Measurements from ENCODE around the gene DUS2.

The DUS2 gene

DNA sequence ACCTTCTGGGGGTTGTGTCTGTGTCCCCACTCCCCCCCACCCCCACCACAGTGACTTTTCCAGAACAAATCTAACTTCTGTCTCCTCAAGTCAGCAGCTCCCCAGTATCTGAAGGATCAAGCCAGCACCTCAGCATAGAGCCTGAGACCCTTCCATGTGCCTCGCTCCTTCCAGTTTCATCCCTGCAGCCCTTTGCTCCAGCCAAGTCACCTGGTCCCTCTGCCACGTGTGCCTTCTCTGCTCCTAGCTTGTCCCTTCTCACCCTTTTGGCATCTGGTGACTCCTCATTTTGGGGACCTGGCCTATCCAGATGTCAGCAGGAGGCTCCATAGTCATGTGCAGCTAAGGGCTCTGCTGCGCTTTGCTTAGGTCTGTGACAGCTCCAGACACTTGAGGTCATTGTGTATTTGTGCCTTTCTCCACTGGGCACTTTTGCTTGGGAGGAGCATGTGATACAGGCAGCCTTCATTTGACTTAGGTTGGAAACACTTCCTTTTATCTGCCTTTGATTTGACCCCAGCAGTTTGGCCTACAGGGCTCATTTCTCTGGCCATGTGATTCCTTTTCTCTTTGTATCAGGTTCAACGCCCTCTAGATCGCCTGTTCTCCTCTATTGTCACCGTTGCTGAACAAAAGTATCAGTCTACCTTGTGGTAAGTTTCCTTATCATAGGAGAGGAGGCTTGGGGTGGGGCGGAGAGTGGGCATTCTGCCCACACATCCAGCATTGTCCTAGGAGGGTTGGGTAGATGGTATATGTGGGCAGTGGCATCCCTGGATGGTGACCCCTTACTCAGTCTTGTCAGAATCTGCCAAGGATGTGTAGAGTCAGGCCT is 55.0 kb downstream of the DUS2 start:
- no peak for DNase-seq (ENCODE audit: low read depth)

DNA sequence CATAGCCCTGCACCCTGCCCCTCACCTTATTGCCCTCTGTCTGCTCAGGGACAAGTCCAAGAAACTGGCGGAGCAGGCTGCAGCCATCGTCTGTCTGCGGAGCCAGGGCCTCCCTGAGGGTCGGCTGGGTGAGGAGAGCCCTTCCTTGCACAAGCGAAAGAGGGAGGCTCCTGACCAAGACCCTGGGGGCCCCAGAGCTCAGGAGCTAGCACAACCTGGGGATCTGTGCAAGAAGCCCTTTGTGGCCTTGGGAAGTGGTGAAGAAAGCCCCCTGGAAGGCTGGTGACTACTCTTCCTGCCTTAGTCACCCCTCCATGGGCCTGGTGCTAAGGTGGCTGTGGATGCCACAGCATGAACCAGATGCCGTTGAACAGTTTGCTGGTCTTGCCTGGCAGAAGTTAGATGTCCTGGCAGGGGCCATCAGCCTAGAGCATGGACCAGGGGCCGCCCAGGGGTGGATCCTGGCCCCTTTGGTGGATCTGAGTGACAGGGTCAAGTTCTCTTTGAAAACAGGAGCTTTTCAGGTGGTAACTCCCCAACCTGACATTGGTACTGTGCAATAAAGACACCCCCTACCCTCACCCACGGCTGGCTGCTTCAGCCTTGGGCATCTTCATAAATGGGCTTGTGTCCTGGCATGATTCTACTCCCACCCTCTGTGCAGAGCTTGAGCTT is 55.8 kb downstream of the DUS2 start:
- DNase-seq (ENCODE audit: low read depth), result no peak

DNA sequence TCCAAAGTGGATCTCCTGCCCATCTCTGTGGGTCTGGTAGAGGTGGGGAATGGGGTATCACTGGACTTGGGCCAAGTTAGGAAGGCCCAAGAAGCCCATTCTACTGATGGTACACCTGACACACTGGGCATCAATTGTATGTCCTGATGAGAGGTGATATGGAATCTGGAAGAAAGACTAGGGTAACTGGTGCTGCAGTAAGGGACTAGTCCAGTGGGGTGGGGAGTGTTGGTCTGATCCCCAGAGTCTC is 56.2 kb downstream of the DUS2 start:
- DNase-seq (ENCODE audit: low read depth), result no peak

DNA sequence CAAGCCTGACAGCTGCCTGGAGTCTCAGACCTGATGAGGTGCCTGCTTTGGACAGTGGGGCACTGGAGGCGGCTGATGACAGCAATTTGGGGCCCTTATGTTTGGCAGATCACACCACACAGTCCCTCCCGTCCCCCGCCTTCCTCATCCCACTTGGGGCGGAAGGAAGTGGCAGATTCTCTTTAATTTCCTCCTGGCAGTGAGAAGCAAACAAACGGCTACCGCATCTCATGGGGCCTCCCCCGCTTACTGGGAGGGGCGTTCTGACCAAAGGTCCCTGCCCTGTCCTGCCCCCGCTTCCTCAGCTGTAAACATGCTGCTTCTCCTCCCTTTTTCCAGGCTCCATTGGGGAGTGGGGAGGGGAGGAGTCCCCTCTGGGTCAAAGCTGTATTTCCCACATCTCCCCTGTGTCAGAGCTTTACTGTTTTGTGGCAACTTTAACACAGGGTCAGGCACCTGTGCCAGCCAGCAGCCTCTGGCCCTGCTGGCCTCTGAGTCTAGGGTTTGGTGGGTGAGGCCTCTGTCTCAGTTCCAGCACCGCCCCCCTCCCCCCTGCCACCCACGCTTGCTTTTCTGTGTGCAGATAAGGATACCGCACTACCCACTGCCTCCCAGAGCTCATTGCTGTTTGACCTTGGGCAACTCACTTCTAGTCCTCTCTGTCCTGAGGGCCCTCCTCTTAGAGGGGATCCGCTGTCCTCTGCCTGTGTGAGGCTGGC is 56.7 kb downstream of the DUS2 start:
- peak; percentile 59 for DNase-seq (ENCODE audit: low read depth)

DNA sequence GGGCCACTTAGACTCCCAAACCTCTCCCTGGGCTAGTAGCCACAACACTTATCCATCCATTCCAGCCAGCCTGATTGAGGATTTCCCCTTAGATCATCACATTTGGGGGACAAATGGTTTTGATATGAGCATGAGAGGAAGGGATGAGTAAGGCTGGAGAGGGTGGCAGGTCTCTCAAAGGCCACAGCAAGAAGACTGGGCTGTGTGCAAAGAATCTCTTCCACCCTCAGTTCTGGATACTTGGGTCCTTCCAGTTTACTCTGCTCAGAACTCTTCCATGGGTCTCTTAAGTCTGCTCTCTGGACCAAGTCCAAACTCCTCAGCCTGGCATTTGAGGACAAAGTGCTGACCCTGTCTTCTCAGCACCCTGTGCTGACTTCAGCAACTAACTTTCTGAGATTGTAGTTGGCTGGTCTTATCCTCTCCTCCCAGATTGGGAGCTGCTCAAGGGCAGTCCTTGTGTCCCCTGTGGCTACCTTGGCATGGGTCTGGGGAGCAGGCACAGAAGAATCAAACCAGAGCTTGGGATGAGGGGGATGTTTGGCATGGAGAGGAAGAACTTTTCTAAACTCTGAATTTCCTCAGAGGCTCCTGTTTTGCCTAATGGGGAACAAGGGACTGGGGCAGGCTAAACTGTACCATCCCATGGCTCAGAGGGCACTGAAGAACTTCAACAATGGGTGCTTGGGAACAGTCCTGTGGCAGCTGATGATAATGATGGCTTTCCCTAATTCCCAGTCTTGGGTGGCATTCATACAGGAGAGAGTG is 59.0 kb downstream of the DUS2 start:
- no peak for DNase-seq (ENCODE audit: low read depth)

DNA sequence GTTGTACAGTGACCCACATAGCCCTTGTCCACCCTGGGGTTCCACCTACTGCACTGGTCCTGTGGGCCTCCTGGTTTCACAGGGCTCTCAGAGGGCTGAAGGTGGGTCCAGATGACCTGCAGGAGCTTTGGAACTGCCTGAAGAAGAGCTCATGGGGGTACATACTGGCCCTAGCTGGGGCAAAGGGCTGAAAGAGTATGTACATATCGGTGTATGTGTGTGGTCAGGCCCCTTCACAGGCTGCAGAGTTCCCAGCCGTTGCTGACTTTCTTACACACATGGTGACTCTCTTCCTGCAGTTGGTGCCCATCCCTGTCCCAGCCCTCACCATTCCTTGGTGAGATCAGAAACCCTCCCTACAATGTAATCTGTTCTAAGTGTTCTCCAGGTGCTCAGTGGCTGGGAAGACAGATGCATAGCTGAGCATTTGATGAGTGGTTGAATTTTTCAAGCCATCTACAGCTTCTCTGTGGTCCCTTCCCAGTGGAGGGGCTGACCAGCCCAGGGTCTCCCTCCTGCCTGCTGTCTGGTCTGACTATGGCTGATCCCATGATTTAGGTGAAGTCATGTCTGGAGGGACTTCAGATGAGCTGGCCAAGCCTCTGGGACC is 59.6 kb downstream of the DUS2 start:
- DNase-seq (ENCODE audit: low read depth), result no peak

DNA sequence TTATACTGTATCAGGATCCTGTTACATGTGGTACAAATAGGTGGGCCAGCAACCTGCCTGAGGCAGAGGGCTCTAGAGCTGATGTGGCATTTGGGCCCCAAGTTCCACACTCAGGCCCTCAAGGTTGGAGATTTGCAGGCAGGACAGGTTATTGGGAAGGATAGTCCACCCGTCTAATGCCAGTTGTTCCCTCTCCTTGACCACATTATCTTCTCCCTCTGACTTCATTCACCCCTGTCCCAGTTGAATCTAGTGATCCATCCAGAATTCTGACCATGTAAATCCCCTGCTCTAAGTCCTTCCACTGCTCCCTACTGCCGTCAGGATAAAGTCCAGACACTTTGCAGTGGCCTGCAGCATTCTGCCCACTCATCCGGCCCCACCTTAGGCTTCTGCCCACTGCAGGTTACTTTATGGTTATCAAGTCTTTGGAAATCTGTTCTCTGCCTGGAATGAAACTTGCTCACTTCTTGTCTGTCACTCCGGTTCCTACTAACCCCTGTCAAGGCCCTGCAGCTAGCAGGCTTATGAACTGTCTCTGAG is 60.2 kb downstream of the DUS2 start:
- no peak for DNase-seq (ENCODE audit: low read depth)

DNA sequence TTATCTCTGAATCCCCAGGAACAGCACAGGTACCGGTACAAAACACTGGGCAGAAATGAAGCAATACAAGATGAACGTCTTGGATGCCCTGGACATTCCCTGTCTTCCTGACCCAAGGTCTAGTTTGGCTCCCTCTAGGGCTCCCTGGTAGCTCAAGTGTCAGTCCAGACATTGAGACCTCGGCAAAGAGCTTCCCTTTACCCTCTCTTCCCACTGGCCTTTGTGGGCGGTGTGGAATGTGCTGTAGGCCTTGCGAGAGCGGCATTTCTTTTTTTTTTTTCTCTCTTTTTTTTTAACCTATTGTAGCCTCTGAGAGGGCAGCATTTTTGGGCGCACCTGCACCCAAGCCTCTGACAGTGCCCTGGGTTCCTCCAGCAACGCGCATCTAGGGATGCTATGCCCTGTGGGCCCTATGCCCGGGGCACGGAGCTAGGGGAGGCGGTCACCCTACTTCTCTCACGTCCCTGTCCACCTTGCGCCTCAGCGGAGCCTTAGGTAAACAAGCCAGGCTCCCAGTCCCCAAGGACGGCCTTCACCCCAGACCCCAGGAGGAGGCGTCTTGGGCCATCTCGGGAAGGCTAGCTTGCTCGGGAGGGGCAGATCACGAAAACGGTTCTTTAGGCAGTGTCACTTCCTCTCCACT is 60.9 kb downstream of the DUS2 start:
- no peak for DNase-seq (ENCODE audit: low read depth)

DNA sequence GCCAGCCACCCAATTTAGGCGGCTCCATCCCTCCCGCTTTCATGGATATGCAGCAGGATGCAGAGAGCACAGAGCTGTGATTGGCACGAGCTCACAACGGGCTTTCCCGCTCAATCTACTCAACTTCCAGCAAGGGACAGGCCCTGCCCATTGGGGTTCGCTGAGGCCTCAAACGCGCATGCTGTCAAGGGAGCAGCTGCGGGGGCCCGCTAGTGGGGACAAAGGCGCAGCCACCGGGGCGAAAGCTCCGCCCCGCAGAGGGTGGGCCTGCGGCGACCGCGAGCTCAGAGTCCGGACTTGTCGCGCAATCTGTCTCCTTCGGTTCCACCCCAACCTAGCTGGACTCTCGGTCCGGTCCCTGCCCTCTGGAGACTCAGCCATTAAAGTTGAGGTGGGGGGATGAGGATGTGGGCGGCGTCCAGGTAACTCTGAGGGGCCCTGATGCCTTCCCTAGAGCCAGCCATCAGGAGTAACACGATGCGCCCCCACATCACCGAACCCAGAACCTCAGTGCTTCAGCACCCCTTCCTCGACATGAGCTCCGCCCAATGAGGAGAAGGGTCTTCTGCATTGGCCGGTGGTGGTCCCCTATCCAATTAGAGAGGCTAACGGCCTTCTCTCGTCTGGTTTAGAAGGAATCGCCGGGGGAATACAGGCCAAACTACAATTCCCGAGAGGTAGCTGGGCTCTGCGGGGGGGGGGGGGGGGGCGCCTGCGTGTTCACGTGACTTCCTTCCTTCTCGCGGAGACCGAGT is 61.6 kb downstream of the DUS2 start:
- DNase-seq (ENCODE audit: low read depth), result peak; percentile 66

DNA sequence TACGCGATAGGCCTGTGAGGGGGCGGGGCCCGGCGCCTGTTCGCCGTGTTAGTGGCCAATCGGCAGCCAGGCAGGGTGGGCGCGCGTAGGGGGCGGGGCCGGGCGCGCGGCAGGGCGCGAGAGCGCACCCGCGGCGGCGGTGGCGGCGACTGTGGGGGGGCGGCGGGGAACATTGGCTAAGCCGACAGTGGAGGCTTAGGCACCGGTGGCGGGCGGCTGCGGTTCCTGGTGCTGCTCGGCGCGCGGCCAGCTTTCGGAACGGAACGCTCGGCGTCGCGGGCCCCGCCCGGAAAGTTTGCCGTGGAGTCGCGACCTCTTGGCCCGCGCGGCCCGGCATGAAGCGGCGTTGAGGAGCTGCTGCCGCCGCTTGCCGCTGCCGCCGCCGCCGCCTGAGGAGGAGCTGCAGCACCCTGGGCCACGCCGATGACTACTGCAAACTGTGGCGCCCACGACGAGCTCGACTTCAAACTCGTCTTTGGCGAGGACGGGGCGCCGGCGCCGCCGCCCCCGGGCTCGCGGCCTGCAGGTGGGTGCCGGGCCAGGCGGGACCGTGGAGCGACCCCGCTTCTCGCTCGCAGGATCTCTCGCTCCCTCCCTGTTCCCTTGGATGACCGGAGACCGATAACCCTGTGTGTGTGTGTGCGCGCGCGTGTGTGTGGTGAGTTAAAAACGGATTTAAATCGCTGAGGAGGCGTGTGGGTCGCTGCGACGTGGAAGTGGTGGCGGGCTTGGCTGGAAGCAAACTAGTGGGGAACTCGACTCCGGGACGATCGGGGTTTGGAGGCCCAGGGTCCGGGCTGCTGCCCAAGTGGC is 62.4 kb downstream of the DUS2 start, which contains the start of gene NFATC3:
Gene NFATC3, plus strand, starts transcription at position 112 of the 813 bp plus-strand sequence. Its CDS starts 312 bp downstream, at position 424.
- DNase-seq (ENCODE audit: low read depth), result peak; percentile 99

DNA sequence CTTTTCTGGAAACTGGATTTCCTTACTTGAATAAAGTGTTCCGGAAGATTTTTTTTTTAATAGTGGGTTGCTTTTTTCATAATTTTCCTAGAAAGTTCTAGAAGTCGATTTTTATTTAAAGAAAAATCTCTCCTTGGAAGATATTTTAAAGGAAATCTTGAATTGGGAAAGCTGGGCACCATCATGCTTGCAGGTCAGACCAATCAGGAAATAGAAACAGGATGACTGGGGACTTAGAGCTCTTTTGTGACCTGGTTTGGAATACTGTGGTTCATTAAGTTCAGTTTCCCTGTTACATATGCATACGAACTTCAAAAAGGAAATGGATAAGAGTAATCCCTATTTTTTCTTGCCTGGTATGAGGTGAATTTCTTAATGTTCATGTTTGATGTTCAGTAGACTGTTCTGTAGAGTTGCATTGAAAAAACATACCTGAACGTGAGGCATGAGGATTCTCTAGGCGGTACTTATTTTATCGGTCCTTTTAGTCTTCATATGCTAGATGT is 63.3 kb downstream of the DUS2 start:
- no peak for DNase-seq (ENCODE audit: low read depth)

DNA sequence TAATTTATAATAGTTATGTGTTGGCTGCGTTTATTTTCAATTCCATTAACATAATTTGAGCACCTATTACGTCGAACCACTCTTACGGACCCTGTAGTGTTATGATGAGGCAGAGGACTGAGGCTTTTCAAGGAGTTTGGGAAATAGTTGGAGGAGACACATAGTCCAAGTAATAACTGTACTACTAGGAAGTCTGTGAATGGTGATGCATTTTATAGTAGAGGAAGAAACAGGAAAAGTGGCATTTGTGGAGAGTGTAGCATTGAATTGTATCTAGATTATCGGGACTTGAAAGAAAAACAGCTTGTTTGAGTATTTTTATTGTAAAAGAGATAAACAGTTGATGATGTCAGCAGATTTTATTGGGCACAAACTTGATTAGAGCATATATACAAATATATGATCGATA is 63.8 kb downstream of the DUS2 start:
- DNase-seq (ENCODE audit: low read depth), result no peak

DNA sequence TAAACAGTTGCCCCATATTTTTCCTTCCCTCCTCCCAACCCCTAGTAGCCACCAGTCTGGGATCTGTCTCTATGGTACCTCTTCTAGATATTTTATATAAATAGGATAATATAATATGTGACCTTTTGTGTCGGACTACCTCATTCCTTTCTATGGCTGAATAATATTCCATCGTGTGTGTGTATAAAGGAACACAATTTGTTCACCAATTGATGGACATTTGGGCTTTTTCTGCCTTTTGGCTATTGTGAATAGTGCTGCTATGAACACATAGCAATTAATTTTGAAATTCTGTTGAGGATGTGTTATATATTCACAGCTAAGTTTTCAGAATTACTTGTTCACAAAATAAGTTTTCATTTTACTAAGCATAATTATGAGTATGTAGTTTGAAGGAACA is 64.6 kb downstream of the DUS2 start:
- DNase-seq (ENCODE audit: low read depth), result no peak

DNA sequence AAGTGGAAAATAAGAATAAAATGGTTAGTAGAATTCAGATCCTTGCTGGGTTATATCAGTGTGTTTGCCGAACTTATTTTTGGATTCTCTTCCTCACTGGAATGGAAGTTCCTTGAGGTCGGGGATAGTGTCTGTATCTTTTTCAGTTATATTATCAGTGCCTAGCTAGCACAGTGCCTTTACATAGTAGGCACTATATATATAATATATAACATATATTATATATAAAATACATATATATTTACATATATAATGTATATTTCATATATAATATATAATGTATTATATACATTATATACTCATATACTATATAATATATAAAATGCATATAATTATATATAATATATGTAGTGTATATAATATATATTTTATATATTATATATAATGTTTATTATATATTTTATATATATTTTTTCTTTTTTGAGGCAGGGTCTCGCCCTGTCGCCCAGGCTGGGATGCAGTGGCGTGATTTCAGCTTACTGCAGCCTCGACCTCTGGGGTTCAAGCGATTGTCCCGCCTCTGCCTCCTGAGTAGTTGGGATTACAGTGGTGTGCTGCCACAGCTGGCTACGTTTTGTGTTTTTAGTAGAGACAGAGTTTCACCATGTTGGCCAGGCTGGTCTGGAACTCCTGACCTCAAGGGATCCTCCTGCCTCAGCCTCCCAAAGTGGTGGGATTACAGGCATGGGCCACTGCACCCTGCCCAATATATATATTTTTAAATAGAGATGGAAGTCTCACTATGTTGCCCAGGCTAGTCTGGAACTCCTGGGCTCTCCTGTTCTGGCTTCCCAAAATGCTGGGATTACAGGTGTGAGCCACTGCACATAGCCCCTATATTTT is 65.3 kb downstream of the DUS2 start:
- DNase-seq (ENCODE audit: low read depth), result no peak

DNA sequence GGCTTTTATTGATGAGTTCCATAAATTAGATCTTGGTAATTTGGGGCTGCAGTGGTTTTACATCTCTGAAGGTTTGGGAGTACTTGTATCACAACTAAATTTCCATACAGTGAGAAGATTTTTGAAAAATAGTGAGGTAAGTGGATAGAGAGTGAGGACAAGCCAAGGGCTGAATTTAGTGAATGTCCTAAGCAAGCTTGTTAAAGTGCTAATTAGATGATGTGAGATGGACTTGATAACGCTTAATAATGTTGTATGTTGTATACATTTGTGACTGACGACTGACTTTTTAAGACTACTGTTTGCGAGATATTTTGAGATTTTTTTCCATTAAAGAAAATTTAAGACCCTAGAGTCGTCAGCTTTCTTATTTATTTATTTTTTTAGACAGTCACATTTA is 66.0 kb downstream of the DUS2 start:
- DNase-seq (ENCODE audit: low read depth), result no peak

DNA sequence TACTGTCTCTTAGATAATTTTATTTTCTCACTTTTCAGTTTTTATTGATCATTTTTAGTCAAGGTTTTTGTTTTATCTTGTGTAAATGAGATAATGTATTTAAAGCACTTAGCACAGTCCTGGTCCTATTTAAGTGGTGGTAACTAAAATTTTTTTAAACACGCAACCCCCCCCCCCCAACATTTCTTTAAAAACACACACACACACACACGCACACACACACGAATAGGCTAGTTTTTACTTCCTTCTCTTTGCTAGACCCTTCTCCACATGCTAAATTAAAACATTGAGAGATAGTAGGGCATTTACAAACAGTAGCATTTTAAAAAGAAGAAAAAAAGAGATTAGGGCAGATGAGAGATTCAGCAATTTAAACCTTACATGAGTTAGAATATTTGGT is 67.0 kb downstream of the DUS2 start:
- DNase-seq (ENCODE audit: low read depth), result no peak

DNA sequence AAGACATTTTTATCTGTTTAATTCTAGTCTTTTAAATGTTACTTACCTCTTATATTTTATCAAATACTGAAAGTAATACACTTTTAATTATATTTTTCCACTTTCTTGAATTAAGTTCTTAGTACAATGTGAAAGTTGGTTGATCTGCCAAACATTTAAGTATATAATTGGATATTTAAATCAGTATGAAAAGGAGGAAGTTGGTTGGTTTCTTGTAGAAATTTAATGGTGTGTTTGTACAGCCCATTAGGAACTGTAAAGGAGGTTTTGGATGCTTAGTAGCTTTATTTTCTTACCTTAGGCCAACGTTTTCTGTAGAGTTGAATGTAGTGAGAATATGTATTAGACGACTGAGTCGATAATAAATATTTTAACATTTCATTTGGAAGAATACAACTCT is 67.4 kb downstream of the DUS2 start:
- DNase-seq (ENCODE audit: low read depth), result no peak
